NCI-H2196 (cell line): ENCODE measurements around the gene ZGLP1.
"Not testable (repeated sequence)": the region's sequence is repeated elsewhere in the genome, so short reads cannot be mapped to it uniquely, and the experiment has no call there.

Source experiments
- DNase-seq: peaks from one replicate; lab custom pipeline; 2025; ENCODE audit not compliant: unreplicated experiment; lab: John Stamatoyannopoulos, UW

ZGLP1 gene

DNA sequence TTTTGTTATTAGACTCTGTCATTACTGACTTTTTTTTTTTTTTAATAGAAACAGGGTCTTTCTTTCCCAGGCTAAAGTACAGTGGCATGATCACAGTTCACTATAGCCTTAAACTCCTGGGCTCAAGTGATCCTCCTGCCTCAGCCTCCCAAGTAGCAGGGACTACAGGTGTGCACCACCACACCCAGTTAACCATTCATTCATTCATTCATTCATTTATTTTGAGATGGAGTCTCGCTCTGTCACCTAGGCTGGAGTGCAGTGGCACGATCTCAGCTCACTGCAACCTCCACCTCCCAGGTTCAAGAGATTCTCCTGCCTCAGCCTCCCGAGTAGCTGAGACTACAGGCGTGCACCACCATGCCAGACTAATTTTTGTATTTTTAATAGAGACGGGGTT lies 27.6 kb downstream of the ZGLP1 start:
- not testable (repeated sequence) for DNase-seq

DNA sequence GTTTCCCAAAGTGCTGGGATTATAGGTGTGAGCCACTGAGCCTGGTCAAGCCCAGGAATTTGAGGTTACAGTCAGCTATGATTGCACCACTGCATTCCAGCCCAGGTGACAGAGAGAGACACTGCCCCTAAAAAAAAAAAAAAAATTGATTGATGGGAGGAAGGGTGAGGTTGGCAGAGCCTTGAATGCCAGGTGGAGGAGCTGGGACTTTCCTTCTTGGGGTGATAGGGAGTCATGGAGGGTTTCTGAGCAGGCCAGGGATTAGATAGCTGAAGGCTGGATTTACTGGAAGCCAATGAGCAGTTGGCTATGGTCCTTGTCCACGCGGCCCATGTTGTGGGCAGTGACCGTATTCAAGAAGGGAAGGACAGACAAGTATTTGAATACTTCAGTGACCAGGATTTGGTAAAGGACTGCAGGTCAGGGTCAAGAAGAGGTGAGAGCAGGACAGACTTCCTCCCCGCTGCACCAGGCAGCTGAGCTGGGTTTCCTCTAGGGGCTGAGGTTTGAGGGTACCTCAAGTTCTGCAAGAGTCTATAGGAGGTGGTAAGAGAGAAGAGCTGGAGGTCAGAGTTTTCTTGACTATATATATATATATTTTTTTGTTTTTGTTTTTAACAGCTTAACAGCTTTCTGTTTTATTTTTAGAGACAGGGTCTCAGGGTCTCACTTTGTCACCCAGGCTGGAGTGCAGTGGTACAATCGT lies 29.7 kb downstream of the ZGLP1 start:
- no peak for DNase-seq

DNA sequence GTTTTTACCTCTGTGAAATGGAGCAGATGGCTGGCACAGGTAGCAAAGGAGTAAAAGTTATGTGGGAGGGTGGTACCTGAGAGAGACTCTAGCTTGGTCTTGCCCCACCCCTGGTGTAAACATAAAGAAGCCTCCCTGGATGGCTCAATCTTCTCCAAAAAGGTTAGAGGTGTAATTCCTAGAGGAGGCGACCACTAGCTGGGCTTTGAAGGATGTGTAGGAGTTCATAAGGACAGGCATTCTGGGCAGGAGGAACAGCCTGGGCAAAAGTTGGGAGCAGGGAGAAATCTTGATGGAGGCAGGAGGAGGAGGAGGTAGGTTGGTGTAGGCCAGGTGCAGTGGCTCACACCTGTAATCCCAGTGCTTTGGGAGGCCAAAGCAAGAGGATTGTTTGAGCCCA lies 30.7 kb downstream of the ZGLP1 start:
- DNase-seq = no peak

DNA sequence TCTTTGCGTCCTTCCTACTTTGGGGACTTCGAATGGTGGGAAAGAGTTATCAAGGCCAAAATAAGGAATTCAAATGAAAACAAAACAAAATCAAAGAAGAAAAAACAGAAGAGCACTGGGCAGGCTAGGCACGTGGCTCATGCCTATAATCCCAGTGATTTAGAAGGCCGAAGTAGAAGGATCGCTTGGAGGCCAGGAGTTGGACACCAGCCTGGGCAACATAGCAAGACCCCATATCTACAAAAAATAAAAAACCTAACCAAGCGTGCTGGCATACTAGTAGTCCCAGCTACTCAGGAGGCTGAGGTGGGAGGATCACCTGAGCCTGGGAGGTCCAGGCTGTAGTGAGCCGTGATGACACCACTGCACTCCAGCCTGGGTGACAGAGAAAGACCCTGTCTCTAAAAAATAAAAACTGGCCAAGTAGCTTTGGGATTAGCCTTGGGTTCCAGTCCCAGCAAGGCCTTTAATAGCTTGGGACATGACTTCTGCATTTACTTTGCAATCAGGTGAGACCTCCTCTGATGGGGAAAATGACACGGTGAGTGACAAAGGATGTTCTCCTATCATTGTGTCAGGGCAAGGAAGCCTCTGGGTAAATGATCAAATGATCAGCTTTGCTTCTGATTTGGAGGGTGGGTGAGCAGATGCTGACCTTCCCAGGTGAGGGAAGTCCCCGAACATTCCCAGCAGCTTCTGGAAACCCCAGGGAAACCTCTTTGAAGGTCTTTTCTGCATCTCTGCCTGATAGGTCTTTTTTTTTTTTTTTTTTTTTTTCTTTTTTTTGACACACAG lies 31.6 kb downstream of the ZGLP1 start:
- DNase-seq = no peak

DNA sequence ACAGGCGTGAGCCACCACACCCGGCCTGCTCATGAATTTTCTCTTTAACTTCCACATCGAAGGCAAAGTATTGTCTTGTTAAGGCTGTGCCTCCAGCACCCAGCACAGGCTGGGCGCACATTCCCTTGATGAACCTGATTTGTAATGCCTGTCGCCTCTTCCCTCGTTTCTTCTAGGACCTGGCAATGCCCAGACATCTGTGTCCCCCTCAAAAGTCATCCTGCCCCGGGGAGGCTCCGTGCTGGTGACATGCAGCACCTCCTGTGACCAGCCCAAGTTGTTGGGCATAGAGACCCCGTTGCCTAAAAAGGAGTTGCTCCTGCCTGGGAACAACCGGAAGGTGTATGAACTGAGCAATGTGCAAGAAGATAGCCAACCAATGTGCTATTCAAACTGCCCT lies 35.0 kb downstream of the ZGLP1 start:
- no peak for DNase-seq

DNA sequence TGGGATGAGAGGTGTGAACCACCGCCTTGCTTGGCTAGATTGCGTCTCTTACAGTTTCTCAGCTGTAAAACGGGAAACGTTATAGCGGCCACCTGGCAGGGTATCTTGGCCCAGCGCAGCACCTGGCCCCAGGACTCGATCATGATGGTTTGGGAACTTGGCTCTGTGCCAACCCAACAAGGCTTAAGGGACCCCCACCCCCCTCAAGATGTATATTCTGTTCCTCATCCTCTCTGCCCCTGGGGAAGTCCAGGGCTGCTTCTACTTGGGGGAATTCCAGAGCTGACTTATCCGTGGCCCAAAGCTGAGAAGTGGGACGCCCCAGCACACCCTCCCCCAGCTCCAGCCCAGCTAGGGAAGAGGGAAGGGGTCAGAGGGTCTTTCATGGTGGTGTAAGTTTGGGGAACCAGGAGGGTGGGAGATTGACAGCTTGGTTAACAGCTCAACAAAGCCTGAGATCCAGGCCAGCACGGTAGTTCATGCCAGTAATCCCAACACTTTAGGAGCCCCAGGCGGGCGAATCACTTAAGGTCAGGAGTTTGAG lies 38.0 kb downstream of the ZGLP1 start:
- no peak for DNase-seq

DNA sequence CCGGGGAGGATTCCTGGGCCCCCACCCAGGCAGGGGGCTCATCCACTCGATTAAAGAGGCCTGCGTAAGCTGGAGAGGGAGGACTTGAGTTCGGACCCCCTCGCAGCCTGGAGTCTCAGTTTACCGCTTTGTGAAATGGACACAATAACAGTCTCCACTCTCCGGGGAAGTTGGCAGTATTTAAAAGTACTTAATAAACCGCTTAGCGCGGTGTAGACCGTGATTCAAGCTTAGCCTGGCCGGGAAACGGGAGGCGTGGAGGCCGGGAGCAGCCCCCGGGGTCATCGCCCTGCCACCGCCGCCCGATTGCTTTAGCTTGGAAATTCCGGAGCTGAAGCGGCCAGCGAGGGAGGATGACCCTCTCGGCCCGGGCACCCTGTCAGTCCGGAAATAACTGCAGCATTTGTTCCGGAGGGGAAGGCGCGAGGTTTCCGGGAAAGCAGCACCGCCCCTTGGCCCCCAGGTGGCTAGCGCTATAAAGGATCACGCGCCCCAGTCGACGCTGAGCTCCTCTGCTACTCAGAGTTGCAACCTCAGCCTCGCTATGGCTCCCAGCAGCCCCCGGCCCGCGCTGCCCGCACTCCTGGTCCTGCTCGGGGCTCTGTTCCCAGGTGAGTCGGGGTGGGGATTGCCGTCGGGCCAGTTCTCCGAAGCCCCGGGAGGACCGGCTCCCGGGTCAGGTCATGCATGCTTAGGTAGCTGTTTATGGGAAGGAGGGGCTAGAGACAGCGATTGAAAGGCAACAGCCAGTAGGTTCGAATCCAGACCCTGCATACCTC lies 38.8 kb downstream of the ZGLP1 start, which contains the start of gene ICAM1:
TSS of gene ICAM1 (plus strand) at position 505 of the 779 bp plus-strand sequence. CDS start at position 545, 40 bp downstream.
- DNase-seq = no peak

DNA sequence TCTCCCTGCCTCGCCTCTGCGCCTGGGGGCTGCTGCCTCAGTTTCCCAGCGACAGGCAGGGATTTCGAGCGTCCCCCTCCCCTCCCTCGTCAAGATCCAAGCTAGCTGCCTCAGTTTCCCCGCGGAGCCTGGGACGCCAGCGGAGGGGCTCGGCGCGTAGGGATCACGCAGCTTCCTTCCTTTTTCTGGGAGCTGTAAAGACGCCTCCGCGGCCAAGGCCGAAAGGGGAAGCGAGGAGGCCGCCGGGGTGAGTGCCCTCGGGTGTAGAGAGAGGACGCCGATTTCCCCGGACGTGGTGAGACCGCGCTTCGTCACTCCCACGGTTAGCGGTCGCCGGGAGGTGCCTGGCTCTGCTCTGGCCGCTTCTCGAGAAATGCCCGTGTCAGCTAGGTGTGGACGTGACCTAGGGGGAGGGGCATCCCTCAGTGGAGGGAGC lies 39.4 kb downstream of the ZGLP1 start:
- DNase-seq = no peak

DNA sequence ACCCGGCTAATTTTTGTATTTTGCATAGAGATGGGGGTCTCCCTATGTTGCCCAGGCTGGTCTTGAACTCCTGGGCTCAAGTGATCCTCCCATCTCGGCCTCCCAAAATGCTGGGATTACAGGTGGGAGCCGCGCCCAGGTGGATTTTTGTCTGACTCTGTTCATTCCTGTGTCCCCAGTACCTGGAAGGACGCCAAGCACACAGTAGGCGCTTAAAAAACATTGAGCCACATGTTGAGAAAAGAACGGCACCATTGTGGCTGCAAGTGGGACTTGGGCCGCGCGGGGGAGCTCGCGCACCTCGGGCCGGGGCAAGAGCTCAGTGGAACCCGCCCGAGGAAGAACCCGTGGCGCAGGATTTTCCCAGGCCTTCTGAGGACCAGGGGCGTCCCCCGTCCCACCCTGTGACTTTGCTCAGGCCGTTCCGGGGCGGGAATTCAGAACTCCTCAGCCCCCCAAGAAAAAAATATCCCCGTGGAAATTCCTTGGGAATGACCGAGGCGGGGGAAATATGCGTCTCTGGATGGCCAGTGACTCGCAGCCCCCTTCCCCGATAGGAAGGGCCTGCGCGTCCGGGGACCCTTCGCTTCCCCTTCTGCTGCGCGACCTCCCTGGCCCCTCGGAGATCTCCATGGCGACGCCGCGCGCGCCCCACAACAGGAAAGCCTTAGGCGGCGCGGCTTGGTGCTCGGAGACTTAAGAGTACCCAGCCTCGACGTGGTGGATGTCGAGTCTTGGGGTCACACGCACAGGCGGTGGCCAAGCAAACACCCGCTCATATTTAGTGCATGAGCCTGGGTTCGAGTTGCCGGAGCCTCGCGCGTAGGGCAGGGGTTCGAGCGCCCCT lies 40.1 kb downstream of the ZGLP1 start:
- peak; percentile 85 for DNase-seq

DNA sequence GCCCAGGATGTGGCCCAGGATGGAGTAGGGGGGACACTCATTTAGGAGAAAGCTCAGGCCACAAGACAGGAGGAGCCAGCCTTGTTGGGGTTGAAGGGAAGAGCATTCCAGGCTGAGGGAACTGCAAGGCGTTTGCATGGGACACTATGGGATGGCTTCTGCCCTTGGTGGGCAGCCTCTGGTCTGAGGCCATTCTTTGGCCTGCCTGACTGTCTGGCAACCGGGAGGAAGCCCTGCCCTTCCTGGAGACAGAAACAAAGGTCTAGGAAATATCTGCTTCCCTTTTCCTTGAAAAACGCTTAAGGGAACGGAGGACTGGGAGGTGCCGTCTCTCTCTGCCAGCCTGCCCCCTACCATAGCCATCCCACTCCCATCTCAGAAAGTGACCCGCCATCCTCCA lies 41.5 kb downstream of the ZGLP1 start:
- DNase-seq = no peak

DNA sequence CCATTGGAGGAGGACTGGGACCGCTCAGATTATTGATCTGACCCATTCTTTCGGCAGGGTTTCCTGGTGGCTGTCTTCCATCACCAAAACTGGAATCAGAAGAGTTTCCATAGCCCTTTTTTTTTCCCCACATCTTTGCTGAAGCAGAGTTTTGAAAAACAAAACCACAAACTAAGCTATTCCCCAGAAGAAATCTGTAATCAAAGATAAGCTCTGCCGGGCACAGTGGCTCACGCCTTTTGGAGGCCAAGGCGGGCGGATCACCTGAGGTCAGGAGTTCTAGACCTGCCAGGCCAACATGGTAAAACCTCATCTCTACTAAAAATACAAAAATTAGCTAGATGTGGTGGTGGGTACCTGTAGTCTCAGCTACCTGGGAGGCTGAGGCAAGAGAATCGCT lies 42.9 kb downstream of the ZGLP1 start:
- DNase-seq = no peak

DNA sequence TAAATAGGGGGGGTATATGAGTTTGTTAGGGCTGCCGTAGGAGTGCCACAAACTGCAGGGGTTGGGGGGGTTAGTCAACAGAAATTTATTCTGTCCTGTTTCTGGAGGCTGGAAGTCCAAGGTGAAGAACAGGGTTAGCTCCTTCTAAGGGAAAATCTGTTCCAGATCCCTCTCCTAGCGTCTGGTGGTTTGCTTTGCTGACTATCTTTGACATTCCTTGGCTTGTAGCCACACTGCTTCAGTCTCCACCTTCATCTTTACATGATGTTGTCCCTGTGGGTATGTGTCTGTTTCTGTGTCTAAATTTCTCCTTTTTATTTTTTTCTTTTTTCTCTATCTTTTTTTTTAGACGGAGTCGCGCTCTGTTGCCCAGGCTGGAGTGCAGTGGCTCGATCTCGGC lies 46.8 kb downstream of the ZGLP1 start:
- DNase-seq = no peak

DNA sequence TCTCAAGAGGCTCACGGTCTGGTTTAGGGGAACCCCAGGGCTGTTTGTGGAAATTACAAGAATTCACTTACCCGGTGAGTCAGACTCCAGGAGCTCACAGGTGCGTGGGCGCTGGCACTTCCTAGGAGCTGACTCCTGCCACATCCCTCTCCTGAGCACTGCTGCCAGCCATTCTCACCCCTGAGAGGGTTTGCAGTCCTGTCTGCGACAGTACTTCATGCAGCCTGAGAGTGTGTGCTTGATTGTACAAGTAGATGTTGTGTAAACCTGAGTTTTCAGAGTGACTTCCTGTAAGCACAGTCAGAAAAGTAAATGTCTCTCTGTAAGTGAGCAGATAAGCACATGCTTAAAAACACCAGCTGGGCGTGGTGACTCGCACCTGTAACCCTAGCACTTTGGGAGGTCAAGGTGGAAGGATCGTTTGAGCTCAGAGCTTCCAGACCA lies 49.5 kb downstream of the ZGLP1 start:
- peak; percentile 26 for DNase-seq

DNA sequence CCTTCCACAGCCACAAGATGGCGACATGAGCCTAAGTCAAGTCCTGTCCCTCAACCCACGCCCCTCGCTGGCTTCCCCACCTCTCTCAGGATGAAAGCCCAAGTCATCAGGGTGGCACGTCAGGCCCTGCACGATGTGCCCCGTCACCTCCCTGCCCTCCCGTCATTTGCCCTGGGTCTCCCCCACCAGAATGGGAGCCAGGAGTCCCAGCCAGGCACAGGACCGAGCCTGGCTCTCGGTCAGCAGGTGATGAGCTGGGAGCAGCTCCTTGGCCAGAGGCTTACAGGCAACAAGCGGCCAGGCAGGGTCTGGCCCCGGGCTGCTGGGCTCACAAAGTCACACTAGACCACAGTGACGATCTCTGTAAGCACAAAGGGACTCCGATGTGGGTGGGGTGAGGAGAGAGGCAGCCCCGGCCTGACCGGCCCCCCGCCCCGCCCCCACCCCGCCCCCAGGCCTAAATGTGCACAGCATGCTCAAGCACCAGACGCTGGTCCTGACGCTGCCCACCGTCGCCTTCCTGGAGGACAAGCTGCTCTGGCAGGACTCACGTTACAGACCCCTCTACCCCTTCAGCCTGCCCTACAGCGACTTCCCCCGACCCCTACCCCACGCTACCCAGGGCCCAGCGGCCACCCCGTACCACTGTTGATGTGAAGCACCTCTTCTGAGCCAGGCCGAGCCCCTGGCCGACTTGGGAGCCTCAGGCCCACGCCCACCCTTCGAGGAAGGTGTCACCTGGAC lies 50.3 kb downstream of the ZGLP1 start:
- DNase-seq = peak; percentile 89

DNA sequence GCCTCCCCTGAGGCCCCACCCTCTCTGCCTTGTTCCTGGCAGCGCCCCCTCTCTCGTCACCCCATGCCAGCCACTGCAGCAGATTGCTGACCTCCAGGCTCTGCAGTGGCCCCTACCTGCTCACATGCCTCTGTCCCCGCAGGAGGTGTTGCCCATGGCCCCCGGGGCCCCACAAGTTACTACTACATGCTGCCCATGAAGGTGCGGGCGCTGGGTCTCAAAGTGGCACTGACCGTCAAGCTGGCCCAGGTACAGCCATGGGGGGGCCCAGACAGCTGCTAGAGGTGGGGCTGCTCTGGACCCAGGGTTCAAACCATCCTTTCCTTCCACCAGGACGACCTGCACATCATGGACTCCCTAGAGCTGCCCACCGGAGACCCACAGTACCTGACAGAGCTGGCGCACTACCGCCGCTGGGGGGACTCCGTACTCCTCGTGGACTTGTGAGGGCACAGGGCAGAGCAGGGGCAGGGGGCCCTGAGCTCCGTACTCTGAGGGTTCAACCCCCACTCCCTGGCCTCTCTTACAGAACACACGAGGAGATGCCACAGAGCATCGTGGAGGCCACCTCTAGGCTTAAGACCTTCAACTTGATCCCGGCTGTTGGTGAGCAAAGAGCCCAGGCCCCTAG lies 51.4 kb downstream of the ZGLP1 start:
- DNase-seq = no peak

DNA sequence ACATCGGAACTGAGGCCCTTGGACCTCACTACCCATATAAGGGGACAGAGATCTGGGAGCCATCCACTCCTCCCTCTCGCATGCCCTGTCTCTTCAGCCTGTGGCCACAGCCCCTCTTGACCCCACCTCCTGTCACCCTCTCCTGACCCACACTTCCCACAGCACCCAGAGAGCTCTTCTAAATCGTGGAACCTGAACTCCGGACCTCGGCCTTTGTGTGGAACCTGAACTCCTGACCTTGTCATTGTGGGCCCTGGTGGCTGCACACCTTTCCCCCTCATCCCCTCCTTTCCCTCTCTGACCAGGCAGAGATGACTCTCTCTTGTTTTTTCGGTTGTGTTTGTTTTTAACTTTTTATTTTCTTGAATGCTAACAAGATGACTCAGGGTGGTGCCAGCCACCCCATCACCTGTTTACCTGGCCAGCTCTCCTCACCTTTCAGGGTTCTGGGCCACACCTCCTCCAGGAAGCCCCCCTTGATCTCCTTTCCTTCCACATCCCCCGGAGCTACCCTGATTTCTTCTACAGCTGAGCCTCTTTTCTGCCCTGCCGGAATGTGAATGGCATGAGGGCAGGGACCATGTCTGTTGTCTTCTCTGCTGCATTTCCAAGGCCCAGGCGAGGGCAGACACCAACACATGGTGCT lies 52.5 kb downstream of the ZGLP1 start:
- DNase-seq = no peak

DNA sequence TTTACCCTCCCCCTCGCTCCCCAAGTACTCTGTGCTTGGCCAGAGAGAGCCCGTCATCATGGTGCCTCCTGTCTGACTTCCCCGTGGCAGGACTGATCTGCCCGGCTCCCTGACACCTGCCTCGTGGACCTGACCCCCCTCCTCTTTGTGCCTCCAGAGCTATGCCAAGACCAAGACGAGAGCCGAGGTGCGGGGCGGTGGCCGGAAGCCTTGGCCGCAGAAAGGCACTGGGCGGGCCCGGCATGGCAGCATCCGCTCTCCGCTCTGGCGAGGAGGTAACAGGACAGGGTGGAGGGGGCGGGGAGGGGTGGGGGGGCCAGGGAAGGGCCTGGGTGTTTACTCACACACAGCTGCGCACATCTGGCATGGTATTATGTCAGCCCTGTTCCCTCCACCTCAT lies 53.1 kb downstream of the ZGLP1 start:
- no peak for DNase-seq

DNA sequence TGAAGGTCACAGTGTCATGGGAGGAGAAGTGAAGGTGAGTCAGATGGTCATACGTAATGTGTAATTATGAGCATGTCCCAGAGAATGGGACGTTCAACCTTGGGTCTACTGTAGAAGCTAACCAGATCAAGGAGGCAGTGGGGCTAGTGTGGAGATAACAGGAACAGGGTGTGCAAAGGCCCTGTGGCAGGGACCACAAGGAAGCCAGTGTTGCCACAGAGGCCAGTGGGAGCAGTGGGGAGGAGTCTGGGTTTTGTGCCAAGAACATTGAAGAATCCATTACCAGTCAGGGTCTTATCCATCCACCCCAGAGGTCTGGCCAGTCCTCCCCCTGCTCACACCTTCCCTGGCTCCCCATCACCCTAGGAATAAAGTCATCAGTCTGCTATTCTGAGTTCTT lies 54.3 kb downstream of the ZGLP1 start:
- no peak for DNase-seq
